Measurements from ENCODE around the gene MIX23. TPM values are rescaled to one million over a fixed set of nuclear protein-coding genes. Genes with fewer than 3 reads are reported as not detected.

Gene MIX23
- total RNA-seq, 2 donors from 2014 or later, result 13.8 to 16.8 TPM

- H3K36me3 ChIP-seq, result no peaks in the 10 kb centered on the region
- TF ChIP-seq CTCF (IDR thresholded peaks at IDR 0.05) (no peak), POLR2A (IDR thresholded peaks at IDR 0.05) (no peak), POLR2AphosphoS5 (IDR thresholded peaks at IDR 0.05) (no peak)
- no peaks in the 10 kb centered on the region for H3K27me3 ChIP-seq (replicated peaks; ENCODE audit: insufficient read depth)
- H3K9me3 ChIP-seq, result no peaks in the 10 kb centered on the region
- H3K4me3 ChIP-seq, result no peak overlapping the region
- DNase-seq (ENCODE audit: low spot score), result peak; percentile 11
- intact Hi-C loops (cut with DNase I), result no loop called here
- 51% methylated on average over 2 of the region's 2 CpGs for WGBS
- no peaks in the 10 kb centered on the region for H3K4me1 ChIP-seq (replicated peaks)
- H3K27ac ChIP-seq, result no peak overlapping the region
These were observed 64.4 kb downstream of the MIX23 start for GRCh38 chr3:122318620-122319019.

GRCh38 chr3:122316368-122316767, 66.7 kb downstream of the MIX23 start:
- 84% methylated on average over 5 of the region's 5 CpGs for WGBS
- Histone ChIP-seq H3K4me1 (replicated peaks) (no peaks in the 10 kb centered on the region), H3K27me3 (replicated peaks; ENCODE audit: insufficient read depth) (no peaks in the 10 kb centered on the region), H3K4me3 (no peak overlapping the region), H3K9me3 (no peaks in the 10 kb centered on the region), H3K36me3 (no peaks in the 10 kb centered on the region), H3K27ac (no peak overlapping the region)
- no peak for DNase-seq (ENCODE audit: low spot score)
- TF ChIP-seq CTCF (IDR thresholded peaks at IDR 0.05), result no peak
- intact Hi-C loops (cut with DNase I), result no loop called here

- no peak for DNase-seq (ENCODE audit: low spot score)
- no peaks in the 10 kb centered on the region for H3K36me3 ChIP-seq
- H3K9me3 ChIP-seq, result no peaks in the 10 kb centered on the region
- intact Hi-C loops (cut with DNase I), result no loop called here
- no peak for TF ChIP-seq POLR2A (IDR thresholded peaks at IDR 0.05)
- TF ChIP-seq CTCF (IDR thresholded peaks at IDR 0.05), result no peak
- TF ChIP-seq POLR2AphosphoS5 (IDR thresholded peaks at IDR 0.05), result no peak
- no peaks in the 10 kb centered on the region for H3K4me1 ChIP-seq (replicated peaks)
- no peak overlapping the region for H3K27ac ChIP-seq
- no peaks in the 10 kb centered on the region for H3K27me3 ChIP-seq (replicated peaks; ENCODE audit: insufficient read depth)
- 67% methylated on average over 4 of the region's 4 CpGs for WGBS
- no peak overlapping the region for H3K4me3 ChIP-seq
These were observed 67.4 kb downstream of the MIX23 start for GRCh38 chr3:122315619-122316018.

- no peak for TF ChIP-seq CTCF (IDR thresholded peaks at IDR 0.05)
- no peak for TF ChIP-seq POLR2A (IDR thresholded peaks at IDR 0.05)
- no peak for TF ChIP-seq POLR2AphosphoS5 (IDR thresholded peaks at IDR 0.05)
- H3K36me3 ChIP-seq, result no peaks in the 10 kb centered on the region
- no peaks in the 10 kb centered on the region for H3K9me3 ChIP-seq
- H3K4me3 ChIP-seq, result no peak overlapping the region
- H3K27me3 ChIP-seq (replicated peaks; ENCODE audit: insufficient read depth), result no peaks in the 10 kb centered on the region
- WGBS, result 80% methylated on average over 2 of the region's 2 CpGs
- H3K27ac ChIP-seq, result no peak overlapping the region
- DNase-seq (ENCODE audit: low spot score), result no peak
- intact Hi-C loops (cut with DNase I), result no loop called here
- H3K4me1 ChIP-seq (replicated peaks), result no peaks in the 10 kb centered on the region
These were observed 68.7 kb downstream of the MIX23 start for GRCh38 chr3:122314228-122314876.

GRCh38 chr3:122313281-122313680, 69.8 kb downstream of the MIX23 start:
- TF ChIP-seq CTCF (IDR thresholded peaks at IDR 0.05) (no peak), POLR2A (IDR thresholded peaks at IDR 0.05) (no peak), POLR2AphosphoS5 (IDR thresholded peaks at IDR 0.05) (no peak)
- no peaks in the 10 kb centered on the region for H3K4me1 ChIP-seq (replicated peaks)
- no peak overlapping the region for H3K27ac ChIP-seq
- DNase-seq (ENCODE audit: low spot score), result no peak
- no peaks in the 10 kb centered on the region for H3K27me3 ChIP-seq (replicated peaks; ENCODE audit: insufficient read depth)
- no peaks in the 10 kb centered on the region for H3K36me3 ChIP-seq
- no peaks in the 10 kb centered on the region for H3K9me3 ChIP-seq
- WGBS, result 41% methylated on average over 3 of the region's 3 CpGs
- intact Hi-C loops (cut with DNase I), result no loop called here
- no peak overlapping the region for H3K4me3 ChIP-seq
